Endothelial cell of umbilical vein (primary cell): ENCODE results near the gene CRY1.

Experiments
- GATA2 ChIP-seq: IDR thresholded peaks from 2 replicates; pipeline ENCODE4 v1.7.0; 2011; ENCODE audit warnings: low read depth, mild to moderate bottlenecking, moderate library complexity, mixed read lengths, low read length; ENCODE audit not compliant: insufficient read length, insufficient read depth
- MYC ChIP-seq: IDR thresholded peaks from one replicate; pipeline ENCODE4 v1.6.1; 2011; ENCODE audit warnings: mild to moderate bottlenecking, low read depth, low read length
- POLR2A ChIP-seq: IDR thresholded peaks from 2 replicates; pipeline ENCODE4 v1.6.1; 2012; ENCODE audit warnings: low read depth, mild to moderate bottlenecking, control low read depth, low read length
- POLR2AphosphoS5 ChIP-seq: IDR thresholded peaks from 2 replicates; pipeline ENCODE4 v1.6.1; 2012; ENCODE audit warnings: low read depth, mild to moderate bottlenecking, control low read depth, low read length, moderate library complexity; ENCODE audit not compliant: insufficient read depth
- TF ChIP-seq, protein P1 (sequence below), 2 donors: IDR thresholded peaks; 1 replicate in 1 of 2; 2 replicates in 1 of 2; pipeline ENCODE4 v1.5.1; 2011; ENCODE audit warnings: low read length in 2 of 2, mild to moderate bottlenecking in 2 of 2, moderate library complexity in 2 of 2, control low read depth in 1 of 2, inconsistent platforms in 1 of 2, low read depth in 1 of 2; ENCODE audit not compliant: insufficient read depth in 1 of 2; ENCODE audit errors: extremely low read depth in 1 of 2

GRCh38 chr12:106997916-106998315, 95.4 kb downstream of the CRY1 start:
- TF ChIP-seq, protein P1, sequence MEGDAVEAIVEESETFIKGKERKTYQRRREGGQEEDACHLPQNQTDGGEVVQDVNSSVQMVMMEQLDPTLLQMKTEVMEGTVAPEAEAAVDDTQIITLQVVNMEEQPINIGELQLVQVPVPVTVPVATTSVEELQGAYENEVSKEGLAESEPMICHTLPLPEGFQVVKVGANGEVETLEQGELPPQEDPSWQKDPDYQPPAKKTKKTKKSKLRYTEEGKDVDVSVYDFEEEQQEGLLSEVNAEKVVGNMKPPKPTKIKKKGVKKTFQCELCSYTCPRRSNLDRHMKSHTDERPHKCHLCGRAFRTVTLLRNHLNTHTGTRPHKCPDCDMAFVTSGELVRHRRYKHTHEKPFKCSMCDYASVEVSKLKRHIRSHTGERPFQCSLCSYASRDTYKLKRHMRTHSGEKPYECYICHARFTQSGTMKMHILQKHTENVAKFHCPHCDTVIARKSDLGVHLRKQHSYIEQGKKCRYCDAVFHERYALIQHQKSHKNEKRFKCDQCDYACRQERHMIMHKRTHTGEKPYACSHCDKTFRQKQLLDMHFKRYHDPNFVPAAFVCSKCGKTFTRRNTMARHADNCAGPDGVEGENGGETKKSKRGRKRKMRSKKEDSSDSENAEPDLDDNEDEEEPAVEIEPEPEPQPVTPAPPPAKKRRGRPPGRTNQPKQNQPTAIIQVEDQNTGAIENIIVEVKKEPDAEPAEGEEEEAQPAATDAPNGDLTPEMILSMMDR (IDR thresholded peaks at IDR 0.05; ENCODE audit: extremely low read depth in 1 of 2, insufficient read depth in 1 of 2, low read depth in 1 of 2, low read length in 2 of 2): no peak
- TF ChIP-seq MYC (no peak), POLR2A (no peak), GATA2 (no peak), POLR2AphosphoS5 (no peak)
